Measurements from ENCODE around the gene DUOXA1.

- TF ChIP-seq CTCF (IDR thresholded peaks at IDR 0.05) = no peak
- no peak for TF ChIP-seq PREB (CRISPR knock-in tag; IDR thresholded peaks at IDR 0.05; ENCODE audit: borderline replicate concordance)
- no peak for TF ChIP-seq SOX15 (CRISPR knock-in tag; IDR thresholded peaks at IDR 0.05)
- TF ChIP-seq FOXJ3 (CRISPR knock-in tag; IDR thresholded peaks at IDR 0.05; ENCODE audit: borderline replicate concordance) = no peak
- no peak for TF ChIP-seq MLX (CRISPR knock-in tag; IDR thresholded peaks at IDR 0.05)
- no peak for TF ChIP-seq ETV6 (CRISPR knock-in tag; IDR thresholded peaks at IDR 0.05)
- no peak for TF ChIP-seq ZNF219 (CRISPR knock-in tag; IDR thresholded peaks at IDR 0.05; ENCODE audit: borderline replicate concordance)
- TF ChIP-seq SMAD3 (CRISPR knock-in tag; IDR thresholded peaks at IDR 0.05; ENCODE audit: borderline replicate concordance) = no peak
- no peak for TF ChIP-seq ATF1 (CRISPR knock-in tag; IDR thresholded peaks at IDR 0.05)
- no peak for TF ChIP-seq FOXP4 (CRISPR knock-in tag; IDR thresholded peaks at IDR 0.05)
- no peak for TF ChIP-seq NR2C2 (CRISPR knock-in tag; IDR thresholded peaks at IDR 0.05)
- TF ChIP-seq ZNF138 (CRISPR knock-in tag; conservative IDR thresholded peaks at IDR 0.05) = no peak
These were observed 14.3 kb upstream of the DUOXA1 start for GRCh38 chr15:45143946-45144345.
